Nephron progenitor cell (in vitro differentiated cells): ENCODE results near the gene MORN4.
"Not testable (repeated sequence)": the region's sequence is repeated elsewhere in the genome, so short reads cannot be mapped to it uniquely, and the experiment has no call there.

Source experiments
- DNase-seq: peaks from one replicate; pipeline ENCODE4 v3.0.0; 2021
- H3K27ac Mint-ChIP-seq: 2 replicates; pipeline ENCODE4 v1.8.0; 2021; ENCODE audit warnings: mild to moderate bottlenecking, moderate library complexity, mixed read lengths
- H3K27me3 Mint-ChIP-seq: 2 replicates; pipeline ENCODE4 v1.8.0; 2021; ENCODE audit warnings: mild to moderate bottlenecking, low read depth, mixed read lengths; ENCODE audit not compliant: poor library complexity
- H3K36me3 Mint-ChIP-seq: 2 replicates; pipeline ENCODE4 v1.8.0; 2021; ENCODE audit warnings: low read depth, mixed read lengths
- H3K4me1 Mint-ChIP-seq: 2 replicates; pipeline ENCODE4 v1.8.0; 2021; ENCODE audit warnings: mixed read lengths
- H3K4me3 Mint-ChIP-seq: 2 replicates; pipeline ENCODE4 v1.8.0; 2021; ENCODE audit warnings: mild to moderate bottlenecking, moderate library complexity, mixed read lengths
- H3K9me3 Mint-ChIP-seq: 2 replicates; pipeline ENCODE4 v1.8.0; 2021; ENCODE audit warnings: mild to moderate bottlenecking, moderate library complexity, mixed read lengths
- CTCF ChIP-seq: fragments of 200-600 bp; sonication (generic); IDR thresholded peaks from 2 replicates; pipeline ENCODE4 v1.5.0; 2021; ENCODE audit warnings: antibody characterized with exemption

The MORN4 gene

GRCh38 chr10:97656777-97657176, 23.5 kb upstream of the MORN4 start:
- Mint-ChIP-seq H3K9me3 (no peaks in the 10 kb centered on the region), H3K36me3 (peaks cover 71% of the 10 kb centered on the region), H3K27me3 (no peaks in the 10 kb centered on the region), H3K4me1 (no peaks in the 10 kb centered on the region), H3K4me3 (no peak overlapping the region), H3K27ac (no peak overlapping the region)
- DNase-seq, result no peak
- no peak for TF ChIP-seq CTCF

GRCh38 chr10:97651773-97652172, 18.5 kb upstream of the MORN4 start:
- TF ChIP-seq CTCF, result no peak
- H3K4me1 Mint-ChIP-seq, result peaks cover 8% of the 10 kb centered on the region
- H3K27me3 Mint-ChIP-seq, result peaks cover 4% of the 10 kb centered on the region
- H3K9me3 Mint-ChIP-seq, result no peaks in the 10 kb centered on the region
- no peak overlapping the region for H3K27ac Mint-ChIP-seq
- H3K36me3 Mint-ChIP-seq, result peaks cover 40% of the 10 kb centered on the region
- no peak overlapping the region for H3K4me3 Mint-ChIP-seq
- no peak for DNase-seq

GRCh38 chr10:97650726-97651125, 17.4 kb upstream of the MORN4 start:
- TF ChIP-seq CTCF, result no peak
- no peak overlapping the region for H3K4me3 Mint-ChIP-seq
- peaks cover 4% of the 10 kb centered on the region for H3K27me3 Mint-ChIP-seq
- H3K27ac Mint-ChIP-seq, result no peak overlapping the region
- H3K36me3 Mint-ChIP-seq, result peaks cover 33% of the 10 kb centered on the region
- H3K4me1 Mint-ChIP-seq, result peaks cover 8% of the 10 kb centered on the region
- DNase-seq, result no peak
- H3K9me3 Mint-ChIP-seq, result no peaks in the 10 kb centered on the region

GRCh38 chr10:97649405-97649750, 16.1 kb upstream of the MORN4 start:
- not testable (repeated sequence) for H3K9me3 Mint-ChIP-seq, H3K4me3 Mint-ChIP-seq, H3K4me1 Mint-ChIP-seq, H3K27me3 Mint-ChIP-seq, H3K27ac Mint-ChIP-seq, DNase-seq
- H3K36me3 Mint-ChIP-seq, result peaks cover 38% of the 10 kb centered on the region

GRCh38 chr10:97648562-97649404, 15.5 kb upstream of the MORN4 start:
- Mint-ChIP-seq H3K27me3 (peaks cover 4% of the 10 kb centered on the region), H3K36me3 (peaks cover 36% of the 10 kb centered on the region), H3K27ac (no peak overlapping the region), H3K9me3 (no peaks in the 10 kb centered on the region), H3K4me1 (peaks cover 8% of the 10 kb centered on the region), H3K4me3 (no peak overlapping the region)
- DNase-seq, result no peak
- no peak for TF ChIP-seq CTCF

GRCh38 chr10:97647556-97647955, 14.3 kb upstream of the MORN4 start:
- peaks cover 31% of the 10 kb centered on the region for H3K36me3 Mint-ChIP-seq
- no peak for DNase-seq
- peaks cover 19% of the 10 kb centered on the region for H3K4me1 Mint-ChIP-seq
- H3K27ac Mint-ChIP-seq, result no peak overlapping the region
- H3K9me3 Mint-ChIP-seq, result no peaks in the 10 kb centered on the region
- no peak overlapping the region for H3K4me3 Mint-ChIP-seq
- TF ChIP-seq CTCF, result no peak
- peaks cover 4% of the 10 kb centered on the region for H3K27me3 Mint-ChIP-seq
